Ishikawa (cell line): ENCODE measurements around the gene DIAPH3.

Experiments
- CEBPB ChIP-seq: IDR thresholded peaks from 2 replicates; pipeline ENCODE4 v1.6.1; 2012
- CREB1 ChIP-seq: IDR thresholded peaks from 2 replicates; pipeline ENCODE4 v1.6.1; 2012; ENCODE audit warnings: low read depth
- EGR1 ChIP-seq: IDR thresholded peaks from 2 replicates; pipeline ENCODE4 v1.6.1; 2012
- EP300 ChIP-seq: IDR thresholded peaks from 2 replicates; pipeline ENCODE4 v1.6.1; 2012; ENCODE audit warnings: borderline replicate concordance
- FOXM1 ChIP-seq: IDR thresholded peaks from 2 replicates; pipeline ENCODE4 v1.6.1; 2012; ENCODE audit warnings: low read depth, borderline replicate concordance
- NFIC ChIP-seq: IDR thresholded peaks from 2 replicates; pipeline ENCODE4 v1.6.1; 2012
- RAD21 ChIP-seq: IDR thresholded peaks from 2 replicates; pipeline ENCODE4 v1.6.1; 2012; ENCODE audit warnings: low read depth
- TAF1 ChIP-seq: IDR thresholded peaks from 2 replicates; pipeline ENCODE4 v1.6.1; 2012; ENCODE audit warnings: low read depth, mild to moderate bottlenecking
- TCF12 ChIP-seq: IDR thresholded peaks from 2 replicates; pipeline ENCODE4 v1.6.1; 2012; ENCODE audit warnings: low read depth
- TEAD4 ChIP-seq: IDR thresholded peaks from 2 replicates; pipeline ENCODE4 v1.6.1; 2012
- YY1 ChIP-seq: IDR thresholded peaks from 2 replicates; pipeline ENCODE4 v1.6.1; 2012; ENCODE audit warnings: low read depth
- ZBTB7A ChIP-seq: IDR thresholded peaks from 2 replicates; pipeline ENCODE4 v1.6.1; 2012; ENCODE audit warnings: low read depth
- TF ChIP-seq, protein P1 (sequence below): IDR thresholded peaks from 2 replicates; pipeline ENCODE4 v1.6.1; 2012
- TF ChIP-seq, protein P2 (sequence below): IDR thresholded peaks from 2 replicates; pipeline ENCODE4 v1.6.1; 2012
- TF ChIP-seq, protein P3 (sequence below): IDR thresholded peaks from 2 replicates; pipeline ENCODE4 v1.6.1; 2012; ENCODE audit warnings: low read depth, mild to moderate bottlenecking

DIAPH3 gene

DNA sequence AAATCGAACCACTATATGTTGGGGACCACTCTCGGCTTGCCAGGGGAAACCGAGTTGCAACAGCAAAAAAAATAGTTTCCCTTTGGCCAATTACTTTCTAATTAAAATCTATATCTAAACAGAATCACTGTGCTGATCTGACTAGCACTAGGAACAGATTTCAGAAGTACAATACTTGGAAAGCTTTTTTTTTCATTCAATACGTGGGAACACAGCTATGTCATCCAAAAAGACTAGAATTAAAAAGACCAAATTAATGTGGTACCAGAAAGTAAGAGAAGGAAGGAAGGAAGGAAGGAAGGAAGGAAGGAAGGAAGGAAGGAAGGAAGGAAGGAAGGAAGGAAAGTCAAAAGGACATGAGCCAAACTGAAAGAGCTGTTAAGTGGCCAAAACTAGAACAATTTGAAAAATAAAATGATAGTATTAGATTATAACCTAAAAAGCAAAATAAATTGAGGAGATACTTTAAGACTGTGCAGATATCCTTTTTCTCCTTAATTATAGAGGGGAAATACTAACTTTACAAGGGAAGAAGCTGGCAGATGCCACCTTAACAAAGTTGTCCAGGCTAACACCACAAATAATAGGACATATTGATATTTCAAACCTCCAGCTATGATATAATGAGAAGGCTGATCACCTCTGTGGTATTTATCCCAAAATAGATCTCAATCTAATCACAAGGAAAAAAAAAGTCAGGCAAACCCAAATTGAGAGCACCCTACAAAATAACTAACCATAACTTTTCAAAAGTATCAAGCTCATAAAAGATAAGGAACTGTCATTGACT lies 63.9 kb downstream of the DIAPH3 start:
- no peak for TF ChIP-seq ZBTB7A
- no peak for TF ChIP-seq EP300
- TF ChIP-seq TEAD4, result no peak
- TF ChIP-seq, protein P1, sequence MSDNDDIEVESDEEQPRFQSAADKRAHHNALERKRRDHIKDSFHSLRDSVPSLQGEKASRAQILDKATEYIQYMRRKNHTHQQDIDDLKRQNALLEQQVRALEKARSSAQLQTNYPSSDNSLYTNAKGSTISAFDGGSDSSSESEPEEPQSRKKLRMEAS, result no peak
- TF ChIP-seq CREB1, result no peak
- no peak for TF ChIP-seq TAF1
- TF ChIP-seq, protein P2, sequence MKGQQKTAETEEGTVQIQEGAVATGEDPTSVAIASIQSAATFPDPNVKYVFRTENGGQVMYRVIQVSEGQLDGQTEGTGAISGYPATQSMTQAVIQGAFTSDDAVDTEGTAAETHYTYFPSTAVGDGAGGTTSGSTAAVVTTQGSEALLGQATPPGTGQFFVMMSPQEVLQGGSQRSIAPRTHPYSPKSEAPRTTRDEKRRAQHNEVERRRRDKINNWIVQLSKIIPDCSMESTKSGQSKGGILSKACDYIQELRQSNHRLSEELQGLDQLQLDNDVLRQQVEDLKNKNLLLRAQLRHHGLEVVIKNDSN, result no peak
- TF ChIP-seq, protein P3, sequence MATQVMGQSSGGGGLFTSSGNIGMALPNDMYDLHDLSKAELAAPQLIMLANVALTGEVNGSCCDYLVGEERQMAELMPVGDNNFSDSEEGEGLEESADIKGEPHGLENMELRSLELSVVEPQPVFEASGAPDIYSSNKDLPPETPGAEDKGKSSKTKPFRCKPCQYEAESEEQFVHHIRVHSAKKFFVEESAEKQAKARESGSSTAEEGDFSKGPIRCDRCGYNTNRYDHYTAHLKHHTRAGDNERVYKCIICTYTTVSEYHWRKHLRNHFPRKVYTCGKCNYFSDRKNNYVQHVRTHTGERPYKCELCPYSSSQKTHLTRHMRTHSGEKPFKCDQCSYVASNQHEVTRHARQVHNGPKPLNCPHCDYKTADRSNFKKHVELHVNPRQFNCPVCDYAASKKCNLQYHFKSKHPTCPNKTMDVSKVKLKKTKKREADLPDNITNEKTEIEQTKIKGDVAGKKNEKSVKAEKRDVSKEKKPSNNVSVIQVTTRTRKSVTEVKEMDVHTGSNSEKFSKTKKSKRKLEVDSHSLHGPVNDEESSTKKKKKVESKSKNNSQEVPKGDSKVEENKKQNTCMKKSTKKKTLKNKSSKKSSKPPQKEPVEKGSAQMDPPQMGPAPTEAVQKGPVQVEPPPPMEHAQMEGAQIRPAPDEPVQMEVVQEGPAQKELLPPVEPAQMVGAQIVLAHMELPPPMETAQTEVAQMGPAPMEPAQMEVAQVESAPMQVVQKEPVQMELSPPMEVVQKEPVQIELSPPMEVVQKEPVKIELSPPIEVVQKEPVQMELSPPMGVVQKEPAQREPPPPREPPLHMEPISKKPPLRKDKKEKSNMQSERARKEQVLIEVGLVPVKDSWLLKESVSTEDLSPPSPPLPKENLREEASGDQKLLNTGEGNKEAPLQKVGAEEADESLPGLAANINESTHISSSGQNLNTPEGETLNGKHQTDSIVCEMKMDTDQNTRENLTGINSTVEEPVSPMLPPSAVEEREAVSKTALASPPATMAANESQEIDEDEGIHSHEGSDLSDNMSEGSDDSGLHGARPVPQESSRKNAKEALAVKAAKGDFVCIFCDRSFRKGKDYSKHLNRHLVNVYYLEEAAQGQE, result no peak
- no peak for TF ChIP-seq CEBPB
- no peak for TF ChIP-seq FOXM1
- TF ChIP-seq RAD21, result no peak
- no peak for TF ChIP-seq EGR1
- no peak for TF ChIP-seq NFIC
- no peak for TF ChIP-seq TCF12
- TF ChIP-seq YY1, result no peak

DNA sequence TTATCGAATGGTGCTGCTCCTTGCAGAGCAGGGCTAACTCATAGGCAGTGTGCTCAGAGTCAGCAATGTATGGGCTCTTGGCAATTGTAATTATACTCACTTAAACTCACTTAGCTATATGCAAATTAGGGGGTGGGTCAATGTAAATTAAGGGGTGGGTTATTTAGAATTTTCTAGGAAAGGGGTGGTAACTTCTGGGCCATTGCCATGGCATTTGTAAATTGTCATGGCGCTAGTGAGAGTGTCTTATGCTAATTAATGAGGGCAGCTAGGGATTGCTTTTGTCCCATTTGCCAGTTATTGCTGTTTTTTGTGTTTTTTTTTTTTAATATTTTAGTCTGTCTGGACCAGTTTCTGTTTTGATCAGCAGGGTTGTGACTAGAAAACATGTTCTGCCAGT lies 68.4 kb downstream of the DIAPH3 start:
- TF ChIP-seq, protein P3, result no peak
- TF ChIP-seq, protein P2, result no peak
- TF ChIP-seq FOXM1 (no peak), ZBTB7A (no peak), CEBPB (no peak), EGR1 (no peak), RAD21 (no peak), TCF12 (no peak), NFIC (no peak), EP300 (no peak), TAF1 (no peak), YY1 (no peak)

DNA sequence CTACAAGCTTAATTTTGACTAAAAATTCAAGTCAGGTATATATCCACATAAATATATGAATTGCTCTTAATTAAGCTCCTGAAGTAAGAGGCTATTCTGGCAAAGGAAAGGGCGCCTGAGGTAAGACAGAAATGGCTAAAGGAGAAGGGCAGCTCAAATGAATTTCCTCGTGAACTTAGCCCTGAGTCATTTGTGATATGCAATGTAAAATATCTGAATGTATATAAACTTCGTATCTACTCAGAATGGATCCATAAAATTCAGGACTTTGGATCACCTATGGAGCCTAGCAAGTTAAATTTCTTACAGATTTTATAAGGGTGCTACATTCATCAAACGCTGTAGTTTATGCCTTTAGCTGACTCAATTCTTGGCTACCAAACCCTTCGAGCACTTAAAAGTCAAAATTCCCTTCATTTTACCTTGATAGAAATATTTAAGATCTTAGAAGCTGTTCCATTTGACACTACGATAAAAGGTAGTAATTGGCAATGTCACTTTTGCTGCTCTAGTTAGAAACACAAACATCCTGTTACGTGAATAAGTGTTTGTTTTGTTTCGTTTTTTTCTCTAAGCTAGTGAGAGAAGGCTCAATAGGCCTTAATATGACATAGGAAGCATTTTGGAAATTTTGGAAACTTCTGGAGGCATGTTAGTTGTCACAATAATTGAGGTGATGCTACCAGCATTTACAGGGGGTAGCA lies 69.2 kb downstream of the DIAPH3 start:
- TF ChIP-seq CEBPB (no peak), TEAD4 (no peak), CREB1 (no peak), TAF1 (no peak)
- TF ChIP-seq, protein P1, result no peak

DNA sequence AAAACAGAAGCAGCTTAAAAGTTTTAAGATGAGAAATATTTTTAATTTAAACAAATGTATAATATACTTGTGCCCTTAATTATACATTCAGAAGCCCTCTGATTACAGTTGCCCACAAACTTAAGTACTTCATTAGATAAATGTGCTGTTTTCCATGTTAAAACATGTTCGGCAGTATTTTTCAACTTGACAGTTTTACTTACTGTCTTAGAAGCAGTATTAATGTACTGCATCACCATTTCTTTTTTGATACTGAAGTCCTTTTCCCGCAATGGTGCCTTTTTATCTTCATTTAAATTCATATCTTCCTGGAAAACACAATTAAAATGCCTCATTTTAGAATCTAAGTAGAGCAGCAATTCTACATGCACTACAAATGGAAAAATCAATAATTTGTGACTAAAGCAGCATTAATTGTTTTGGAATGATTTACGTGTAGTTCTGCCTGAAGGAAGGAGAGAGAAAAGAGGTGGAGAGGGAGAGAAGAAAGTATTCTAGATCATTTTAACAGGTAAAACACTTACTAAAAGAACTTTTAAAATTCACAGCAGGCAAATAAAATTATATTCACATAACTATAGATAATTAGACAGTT lies 70.2 kb downstream of the DIAPH3 start:
- no peak for TF ChIP-seq CREB1
- TF ChIP-seq, protein P1, result no peak
- no peak for TF ChIP-seq TEAD4
- no peak for TF ChIP-seq CEBPB

DNA sequence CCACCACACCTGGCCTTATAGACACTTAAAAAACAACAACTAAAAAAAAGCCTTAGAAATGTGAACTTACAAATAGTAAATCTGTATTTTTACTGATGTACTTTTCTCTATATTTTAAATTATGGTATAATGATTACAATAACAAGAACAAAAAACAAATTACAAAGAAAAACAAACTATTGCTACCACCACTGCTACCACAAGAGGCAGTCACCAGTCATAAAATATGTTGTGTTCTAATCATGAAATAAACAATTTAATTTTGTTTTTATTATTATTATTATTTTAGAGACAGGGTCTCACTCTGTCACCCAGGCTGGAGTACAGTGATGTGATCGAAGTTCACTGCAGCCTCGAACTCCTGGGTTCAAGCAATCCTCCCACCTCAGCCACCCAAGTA lies 72.2 kb downstream of the DIAPH3 start:
- no peak for TF ChIP-seq TAF1
- TF ChIP-seq, protein P3, result no peak
- TF ChIP-seq TCF12, result no peak
- no peak for TF ChIP-seq ZBTB7A
- no peak for TF ChIP-seq EGR1
- TF ChIP-seq, protein P2, result no peak
- no peak for TF ChIP-seq CEBPB
- TF ChIP-seq CREB1, result no peak
- no peak for TF ChIP-seq EP300
- no peak for TF ChIP-seq YY1
